Activated CD4-positive, alpha-beta T cell treated with anti-CD3 and anti-CD28 coated beads, Interleukin-2, amount 50 U/mL, for 16 hours (primary cell): Measurements from ENCODE around the gene PTPN14.
"Not testable (repeated sequence)": the region's sequence is repeated elsewhere in the genome, so short reads cannot be mapped to it uniquely, and the experiment has no call there.

Source experiments
- DNase-seq: peaks from one replicate; pipeline ENCODE4 v3.0.0-alpha.2; 2020

The PTPN14 gene

GRCh38 chr1:214540324-214540723, 11.1 kb downstream of the PTPN14 start:
- DNase-seq, result no peak

GRCh38 chr1:214538496-214538895, 12.9 kb downstream of the PTPN14 start:
- DNase-seq, result no peak

GRCh38 chr1:214537872-214538473, 13.4 kb downstream of the PTPN14 start:
- DNase-seq, result no peak

- no peak for DNase-seq
These were observed 14.2 kb downstream of the PTPN14 start for GRCh38 chr1:214537219-214537618.

- no peak for DNase-seq
These were observed 19.3 kb downstream of the PTPN14 start for GRCh38 chr1:214532070-214532469.

- no peak for DNase-seq
These were observed 25.8 kb downstream of the PTPN14 start for GRCh38 chr1:214525535-214526019.

- DNase-seq, result no peak
These were observed 26.6 kb downstream of the PTPN14 start for GRCh38 chr1:214524824-214525223.

- no peak for DNase-seq
These were observed 28.1 kb downstream of the PTPN14 start for GRCh38 chr1:214523124-214523824.

- DNase-seq, result not testable (repeated sequence)
These were observed 29.9 kb downstream of the PTPN14 start for GRCh38 chr1:214521458-214521857.

GRCh38 chr1:214520544-214521165, 30.7 kb downstream of the PTPN14 start:
- DNase-seq, result no peak

- DNase-seq, result no peak
These were observed 33.0 kb downstream of the PTPN14 start for GRCh38 chr1:214518361-214518760.

- no peak for DNase-seq
These were observed 34.7 kb downstream of the PTPN14 start for GRCh38 chr1:214516434-214517326.

GRCh38 chr1:214515544-214516433, 35.6 kb downstream of the PTPN14 start:
- no peak for DNase-seq

- DNase-seq, result no peak
These were observed 36.5 kb downstream of the PTPN14 start for GRCh38 chr1:214514819-214515383.

GRCh38 chr1:214514032-214514818, 37.2 kb downstream of the PTPN14 start:
- no peak for DNase-seq

- no peak for DNase-seq
These were observed 38.0 kb downstream of the PTPN14 start for GRCh38 chr1:214513394-214513793.

- DNase-seq, result no peak
These were observed 39.8 kb downstream of the PTPN14 start for GRCh38 chr1:214511639-214511998.

- no peak for DNase-seq
These were observed 40.3 kb downstream of the PTPN14 start for GRCh38 chr1:214510914-214511638.

GRCh38 chr1:214510477-214510876, 40.9 kb downstream of the PTPN14 start:
- DNase-seq, result no peak

GRCh38 chr1:214509622-214510021, 41.8 kb downstream of the PTPN14 start:
- DNase-seq, result not testable (repeated sequence)
